Measurements from ENCODE around the gene MGAT4B.

MGAT4B gene

DNA sequence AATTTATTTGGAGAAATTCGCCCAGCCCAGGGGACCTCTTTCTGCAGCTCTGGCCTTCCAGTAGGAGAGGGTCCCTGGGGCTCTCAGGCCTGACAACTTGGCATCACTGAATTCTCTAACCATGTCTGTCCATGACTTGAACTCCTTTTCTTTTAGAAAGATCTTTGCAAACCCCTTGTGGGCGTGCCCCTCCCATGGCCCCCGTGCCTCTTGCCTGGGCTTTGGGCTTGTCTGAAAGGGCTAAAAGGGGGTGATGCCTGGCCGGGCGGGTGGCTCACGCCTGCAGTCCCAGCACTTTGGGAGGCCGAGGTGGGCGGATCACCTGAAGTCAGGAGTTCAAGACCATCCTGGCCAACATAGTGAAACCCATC is 10.8 kb upstream of the MGAT4B start:
- H3K4me3 ChIP-seq (ENCODE audit: low read depth, low read length): no peak overlapping the region
- DNase-seq (ENCODE audit: low read depth): no peak
- no peak for TF ChIP-seq CTCF (IDR thresholded peaks at IDR 0.05; ENCODE audit: control insufficient read depth, extremely low read depth, insufficient read depth)

- no peak overlapping the region for H3K4me3 ChIP-seq (ENCODE audit: low read depth, low read length)
- DNase-seq (ENCODE audit: low read depth): no peak
- no peak for TF ChIP-seq CTCF (IDR thresholded peaks at IDR 0.05; ENCODE audit: control insufficient read depth, extremely low read depth, insufficient read depth)
Observed at GRCh38 chr5:179816796-179817469, 10.3 kb upstream of the MGAT4B start.

- H3K4me3 ChIP-seq (ENCODE audit: low read depth, low read length): no peak overlapping the region
- no peak for DNase-seq (ENCODE audit: low read depth)
- no peak for TF ChIP-seq CTCF (IDR thresholded peaks at IDR 0.05; ENCODE audit: control insufficient read depth, extremely low read depth, insufficient read depth)
Observed at GRCh38 chr5:179816401-179816795, 9.7 kb upstream of the MGAT4B start.

GRCh38 chr5:179815491-179816249 is 9.0 kb upstream of the MGAT4B start:
- no peak for TF ChIP-seq CTCF (IDR thresholded peaks at IDR 0.05; ENCODE audit: control insufficient read depth, extremely low read depth, insufficient read depth)
- no peak overlapping the region for H3K4me3 ChIP-seq (ENCODE audit: low read depth, low read length)
- no peak for DNase-seq (ENCODE audit: low read depth)

- H3K4me3 ChIP-seq (ENCODE audit: low read depth, low read length): no peak overlapping the region
- TF ChIP-seq CTCF (IDR thresholded peaks at IDR 0.05; ENCODE audit: control insufficient read depth, extremely low read depth, insufficient read depth): no peak
- DNase-seq (ENCODE audit: low read depth): no peak
Observed at GRCh38 chr5:179814090-179814489, 7.4 kb upstream of the MGAT4B start.

DNA sequence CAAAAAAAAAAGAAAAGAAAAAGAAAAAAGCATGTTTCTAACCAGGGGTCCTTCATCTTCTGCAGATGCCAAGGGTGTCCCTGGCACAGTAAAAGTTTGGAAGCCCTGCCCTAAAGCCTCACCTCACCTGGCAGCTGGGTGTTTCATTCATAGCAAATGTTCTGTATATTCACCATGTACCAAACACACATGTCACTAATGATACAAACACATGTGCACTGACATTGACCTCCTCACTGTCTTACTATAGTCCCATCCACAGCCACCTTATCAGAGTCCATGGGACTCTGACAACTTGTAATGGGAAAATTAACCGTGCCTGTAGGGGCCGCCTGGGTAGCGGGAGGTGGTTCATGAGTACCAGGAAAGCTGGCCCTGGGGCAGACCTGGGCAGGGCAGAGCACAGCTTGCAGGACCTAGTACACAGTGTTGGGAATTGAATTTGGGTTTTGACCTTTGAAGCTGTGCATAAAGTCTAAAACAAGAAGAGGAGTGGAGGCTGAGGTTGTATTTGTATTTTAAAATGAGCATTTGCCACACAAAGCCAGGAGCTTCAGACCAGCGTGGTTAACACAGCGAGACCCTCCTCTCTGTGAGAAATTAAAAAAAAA is 6.4 kb upstream of the MGAT4B start:
- no peak for TF ChIP-seq CTCF (IDR thresholded peaks at IDR 0.05; ENCODE audit: control insufficient read depth, extremely low read depth, insufficient read depth)
- no peak overlapping the region for H3K4me3 ChIP-seq (ENCODE audit: low read depth, low read length)
- no peak for DNase-seq (ENCODE audit: low read depth)

All from LNCaP clone FGC (cell line).